H1 (cell line): ENCODE data around the gene GLYATL3. TPM values are rescaled to one million over a fixed set of nuclear protein-coding genes. Genes with fewer than 3 reads are reported as not detected.

Experiments used
- CTCF ChIA-PET: fragments of 300-600 bp; sonication (Branson Sonifier 250); formaldehyde crosslinking; loops from one replicate; lab custom pipeline; 2021; ENCODE audit not compliant: partially characterized antibody; lab: Charles Lee
- POLR2A ChIA-PET: fragments of 300-600 bp; sonication (Branson Sonifier 250); formaldehyde crosslinking; loops from one replicate; lab custom pipeline; 2021; ENCODE audit warnings: inconsistent platforms; ENCODE audit not compliant: partially characterized antibody; lab: Charles Lee
- DNase-seq, 2 experiments: peaks; one replicate each; pipeline versions ENCODE4 v3.0.0 to v3.0.0-alpha.2; 2010 to 2022; ENCODE audit warnings: low spot score in 2 of 2, low read depth in 1 of 2, mixed read lengths in 1 of 2
- FAIRE-seq: peaks from 2 replicates; lab custom pipeline; 2011; peaks lifted over from hg19 to GRCh38; lab: Jason Lieb, UNC
- H2AFZ ChIP-seq: 2 replicates; pipeline ENCODE4 v1.8.1; 2012; ENCODE audit warnings: low read length, inconsistent platforms
- H2AK5ac ChIP-seq: 2 replicates; pipeline ENCODE4 v1.6.1; 2013; ENCODE audit warnings: low read depth, low read length
- H2BK120ac ChIP-seq: replicated peaks from 2 replicates; pipeline ENCODE3; 2013; ENCODE audit warnings: low read depth, low read length, inconsistent platforms
- H2BK12ac ChIP-seq: 2 replicates; pipeline ENCODE4 v1.6.1; 2013; ENCODE audit warnings: low read depth, low read length
- H2BK15ac ChIP-seq: 2 replicates; pipeline ENCODE4 v1.6.1; 2013; ENCODE audit warnings: low read length
- H2BK20ac ChIP-seq: 2 replicates; pipeline ENCODE4 v1.6.1; 2013; ENCODE audit warnings: low read length
- H2BK5ac ChIP-seq: 2 replicates; pipeline ENCODE4 v1.6.1; 2013; ENCODE audit warnings: low read depth, low read length
- H3K14ac ChIP-seq: 2 replicates; pipeline ENCODE4 v1.6.1; 2013; ENCODE audit warnings: inconsistent platforms; ENCODE audit not compliant: insufficient read length
- H3K18ac ChIP-seq: 2 replicates; pipeline ENCODE4 v1.6.1; 2013; ENCODE audit warnings: low read length; ENCODE audit errors: extremely low read depth
- H3K23ac ChIP-seq: 2 replicates; pipeline ENCODE4 v1.6.1; 2013; ENCODE audit warnings: inconsistent platforms; ENCODE audit not compliant: insufficient read length
- H3K23me2 ChIP-seq: 2 replicates; pipeline ENCODE4 v1.6.1; 2013; ENCODE audit warnings: low read depth, low read length
- H3K27ac ChIP-seq: 2 replicates; pipeline ENCODE4 v1.6.1; 2011; ENCODE audit warnings: low read depth, low read length, inconsistent platforms
- H3K27me3 ChIP-seq, 4 experiments: replicated peaks in 1 of 4; 1 replicate in 1 of 4; 2 replicates in 3 of 4; pipeline versions ENCODE4 v1.6.1 to v1.8.1; 2011 to 2013; ENCODE audit warnings: low read length in 3 of 4, mild to moderate bottlenecking in 3 of 4, inconsistent platforms in 2 of 4, mixed read lengths in 2 of 4, moderate library complexity in 1 of 4; ENCODE audit not compliant: control insufficient read depth in 3 of 4, insufficient read depth in 3 of 4; ENCODE audit errors: extremely low read depth in 1 of 4
- H3K36me3 ChIP-seq, 4 experiments: 2 replicates each; pipeline versions ENCODE4 v1.6.1 to v1.8.1; 2011 to 2013; ENCODE audit warnings: mild to moderate bottlenecking in 4 of 4, low read length in 3 of 4, moderate library complexity in 2 of 4, control low read depth in 1 of 4, inconsistent platforms in 1 of 4; ENCODE audit not compliant: insufficient read depth in 4 of 4, control insufficient read depth in 2 of 4
- H3K4ac ChIP-seq: replicated peaks from 2 replicates; pipeline ENCODE3; 2013; ENCODE audit warnings: low read length, low read depth, mixed read lengths, inconsistent platforms; ENCODE audit not compliant: insufficient read length
- H3K4me1 ChIP-seq, 4 experiments: replicated peaks in 1 of 4; 1 replicate in 1 of 4; 2 replicates in 3 of 4; pipeline versions ENCODE4 v1.6.1 to v1.8.1; 2011 to 2013; ENCODE audit warnings: low read length in 3 of 4, inconsistent platforms in 2 of 4, mixed read lengths in 1 of 4; ENCODE audit not compliant: insufficient read depth in 4 of 4, control insufficient read depth in 3 of 4
- H3K4me2 ChIP-seq, 2 experiments: 2 replicates each; pipeline versions ENCODE4 v1.6.1 to v1.8.1; 2011 to 2013; ENCODE audit warnings: low read depth in 2 of 2, low read length in 2 of 2, control low read depth in 1 of 2, inconsistent platforms in 1 of 2, mild to moderate bottlenecking in 1 of 2; ENCODE audit not compliant: insufficient read depth in 1 of 2
- H3K4me3 ChIP-seq, 4 experiments: fragments of 200-600, 300-600 bp in 1 of 4; sonication (generic), shearing (Covaris generic), sonication (Bioruptor Twin) in 1 of 4; 2 replicates each; pipeline versions ENCODE4 v1.5.1 to v1.8.1; 2011 to 2016; ENCODE audit warnings: low read length in 4 of 4, low read depth in 3 of 4, control low read depth in 2 of 4, inconsistent platforms in 2 of 4, mild to moderate bottlenecking in 2 of 4, mixed read lengths in 1 of 4, moderate library complexity in 1 of 4; ENCODE audit not compliant: insufficient read depth in 2 of 4; ENCODE audit errors: extremely low read depth in 1 of 4
- H3K56ac ChIP-seq: replicated peaks from 2 replicates; pipeline ENCODE3; 2013; ENCODE audit warnings: low read depth, mild to moderate bottlenecking, mixed read lengths, low read length, inconsistent platforms; ENCODE audit not compliant: insufficient read length
- H3K79me1 ChIP-seq: 2 replicates; pipeline ENCODE4 v1.6.1; 2013; ENCODE audit warnings: low read depth, low read length, control low read depth
- H3K79me2 ChIP-seq, 2 experiments: 2 replicates each; pipeline versions ENCODE4 v1.6.1 to v1.8.1; 2012 to 2013; ENCODE audit warnings: low read length in 2 of 2, mild to moderate bottlenecking in 2 of 2, inconsistent platforms in 1 of 2; ENCODE audit not compliant: insufficient read depth in 2 of 2, control insufficient read depth in 1 of 2
- H3K9ac ChIP-seq, 4 experiments: replicated peaks in 1 of 4; 1 replicate in 1 of 4; 2 replicates in 3 of 4; pipeline versions ENCODE4 v1.6.1 to v1.8.1; 2011 to 2013; ENCODE audit warnings: low read depth in 3 of 4, low read length in 3 of 4, control low read depth in 2 of 4, mild to moderate bottlenecking in 2 of 4, moderate library complexity in 2 of 4, inconsistent platforms in 1 of 4; ENCODE audit errors: extremely low read depth in 1 of 4
- H3K9me3 ChIP-seq, 2 experiments: 2 replicates each; pipeline versions ENCODE4 v1.6.1 to v1.8.1; 2012 to 2013; ENCODE audit warnings: mild to moderate bottlenecking in 2 of 2, moderate library complexity in 2 of 2, control low read depth in 1 of 2, inconsistent platforms in 1 of 2, low read depth in 1 of 2, low read length in 1 of 2, mixed read lengths in 1 of 2; ENCODE audit not compliant: insufficient read depth in 2 of 2
- H4K20me1 ChIP-seq, 2 experiments: replicated peaks in 1 of 2; 2 replicates each; pipeline versions ENCODE3 to v1.8.1; 2011 to 2013; ENCODE audit warnings: inconsistent platforms in 2 of 2, low read length in 2 of 2, mild to moderate bottlenecking in 1 of 2; ENCODE audit not compliant: insufficient read depth in 2 of 2, control insufficient read depth in 1 of 2
- H4K5ac ChIP-seq: 2 replicates; pipeline ENCODE4 v1.6.1; 2013; ENCODE audit warnings: low read length, low read depth, mixed read lengths, inconsistent platforms; ENCODE audit not compliant: insufficient read length
- H4K8ac ChIP-seq: 2 replicates; pipeline ENCODE4 v1.8.0; 2013; ENCODE audit warnings: mild to moderate bottlenecking, moderate library complexity, low read length, inconsistent platforms; ENCODE audit not compliant: insufficient read depth; ENCODE audit errors: extremely low read depth
- H4K91ac ChIP-seq: replicated peaks from 2 replicates; pipeline ENCODE3; 2013; ENCODE audit warnings: low read length, mixed read lengths, inconsistent platforms; ENCODE audit not compliant: insufficient read length
- CTBP2 ChIP-seq: IDR thresholded peaks from 2 replicates; pipeline ENCODE4 v1.7.0; 2011; ENCODE audit warnings: borderline replicate concordance, mild to moderate bottlenecking, moderate library complexity, mixed read lengths, low read length; ENCODE audit not compliant: insufficient read depth, insufficient read length
- CTCF ChIP-seq, 3 experiments: IDR thresholded peaks; 1 replicate in 2 of 3; 2 replicates in 1 of 3; pipeline versions ENCODE4 v1.5.1 to v1.6.1; 2011; ENCODE audit warnings: low read length in 3 of 3, mild to moderate bottlenecking in 3 of 3, inconsistent platforms in 2 of 3, low read depth in 1 of 3, moderate library complexity in 1 of 3; ENCODE audit not compliant: insufficient read depth in 1 of 3; ENCODE audit errors: control extremely low read depth in 1 of 3
- EZH2 ChIP-seq: fragments of 200-600 bp; sonication (generic); IDR thresholded peaks from 2 replicates; pipeline ENCODE4 v1.7.1; 2012; ENCODE audit warnings: low read depth, mild to moderate bottlenecking, moderate library complexity, low read length, inconsistent platforms; ENCODE audit not compliant: severe bottlenecking
- KDM5A ChIP-seq: fragments of 200-600 bp; IDR thresholded peaks from 2 replicates; pipeline ENCODE4 v1.7.1; 2012; ENCODE audit warnings: mild to moderate bottlenecking, low read length, inconsistent platforms, mixed read lengths
- MAFK ChIP-seq: IDR thresholded peaks from 2 replicates; pipeline ENCODE4 v1.6.1; 2012; ENCODE audit warnings: low read depth, mild to moderate bottlenecking, improper control_type of control experiment, low read length
- NANOG ChIP-seq: IDR thresholded peaks from 2 replicates; pipeline ENCODE4 v1.6.1; 2011; ENCODE audit warnings: low read length, low read depth, mild to moderate bottlenecking, inconsistent platforms; ENCODE audit not compliant: insufficient read depth, poor library complexity, severe bottlenecking
- POU5F1 ChIP-seq: IDR thresholded peaks from 2 replicates; pipeline ENCODE4 v1.6.1; 2011; ENCODE audit warnings: low read depth, mild to moderate bottlenecking, low read length, moderate library complexity
- RBBP5 ChIP-seq: IDR thresholded peaks from 2 replicates; pipeline ENCODE4 v1.7.1; 2012; ENCODE audit warnings: low read depth, mild to moderate bottlenecking, inconsistent platforms, low read length, moderate library complexity, borderline replicate concordance
- TCF12 ChIP-seq: IDR thresholded peaks from 2 replicates; pipeline ENCODE4 v1.6.1; 2011; ENCODE audit warnings: low read depth, mild to moderate bottlenecking, low read length
- ZNF274 ChIP-seq: IDR thresholded peaks from 2 replicates; pipeline ENCODE4 v1.7.0; 2012; ENCODE audit warnings: low read length, borderline replicate concordance; ENCODE audit errors: extremely low read depth
- WGBS, 2 experiments: shearing (Covaris generic) in 1 of 2; methylation state at CpG; one replicate each; pipeline versions ENCODE4 v1.1.6 to v1.1.7; 2013 to 2015; ENCODE audit warnings: low lambda C conversion rate in 2 of 2, mixed read lengths in 2 of 2, inconsistent platforms in 1 of 2, low coverage in 1 of 2, missing lambda C conversion rate in 1 of 2; ENCODE audit not compliant: insufficient replicate concordance in 2 of 2, insufficient coverage in 1 of 2, insufficient read length in 1 of 2; ENCODE audit errors: extremely low coverage in 1 of 2, missing lambda C conversion rate in 1 of 2; 5-methylcytosine and 5-hydroxymethylcytosine counted together
- polyA plus RNA-seq, 7 experiments: library from polyadenylated mRNA; depleted of rRNA in 3 of 7; stranded (reverse) in 5 of 7; unstranded in 2 of 7; fragments of >200 nt in 5 of 7; fragments of 200-250 nt in 2 of 7; gene quantifications; 1 replicate in 5 of 7; 2 replicates in 1 of 7; 4 replicates in 1 of 7; pipeline versions ENCODE4 v1.2.1 to v1.2.3, GENCODE V29; 2011 to 2013; ENCODE audit warnings: missing spikeins in 2 of 7, mixed read lengths in 2 of 7
- total RNA-seq: library from RNA; stranded (reverse); fragmentation: NEBNext Ultra II Directional; extraction: Animal tissue kit (Norgen Biotek cat#: 25700); gene quantifications from 2 replicates; pipeline ENCODE4 v1.2.1, GENCODE V29; 2021

GLYATL3 gene
- total and polyA plus RNA-seq, 2 of the 8 experiments (the other 6 are each of a cell fraction or from before 2014, with no cell fraction given) = not detected

DNA sequence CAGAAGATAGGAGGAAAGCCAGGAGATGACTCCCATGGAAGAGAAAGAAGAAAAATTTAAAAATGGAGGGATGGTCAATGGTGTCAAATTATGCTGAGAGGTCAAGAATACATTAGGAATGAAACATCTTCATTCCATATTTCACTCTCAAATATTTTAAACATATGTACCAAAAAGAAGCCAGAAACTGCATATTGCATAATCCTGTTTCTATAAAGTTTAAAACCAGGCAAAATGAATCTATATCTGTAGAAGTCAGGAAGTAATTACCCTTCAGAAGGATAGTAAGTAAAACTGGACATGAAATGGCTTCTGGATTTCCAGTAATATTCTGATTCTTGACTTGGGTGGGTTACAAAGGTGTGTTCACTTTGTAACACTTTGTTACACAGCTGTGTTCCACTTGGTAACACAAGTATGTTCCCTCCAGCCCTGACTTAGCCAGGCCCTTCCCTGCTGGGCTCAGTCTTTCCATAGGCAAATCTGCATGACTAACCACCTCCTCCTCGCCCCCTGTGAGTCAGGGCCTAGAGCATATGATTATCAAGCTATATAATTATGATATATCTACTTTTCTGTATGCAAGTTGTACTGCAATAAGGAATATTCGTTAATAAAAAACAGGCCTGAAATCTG, 30.5 kb downstream of the GLYATL3 start:
- Histone ChIP-seq H3K9me3 (no peaks in the 10 kb centered on the region), H3K79me1 (no peaks in the 10 kb centered on the region), H2BK5ac (no peak overlapping the region), H4K91ac (no peak overlapping the region), H3K36me3 (no peaks in the 10 kb centered on the region), H2AFZ (no peak overlapping the region), H3K27me3 (no peaks in the 10 kb centered on the region), H3K23me2 (no peaks in the 10 kb centered on the region), H2AK5ac (no peak overlapping the region), H4K5ac (no peak overlapping the region), H2BK12ac (0 out of 2 replicates have a peak overlapping the region, but pooled peaks have one; percentile 64), H3K4me2 (no peak overlapping the region), H3K23ac (no peak overlapping the region), H3K14ac (no peak overlapping the region), H3K9ac (no peak overlapping the region), H4K8ac (no peak overlapping the region), H3K27ac (no peak overlapping the region), H4K20me1 (no peaks in the 10 kb centered on the region), H3K18ac (no peak overlapping the region), H3K56ac (no peak overlapping the region), H2BK20ac (no peak overlapping the region), H3K4me3 (no peak overlapping the region), H2BK15ac (no peak overlapping the region), H3K4me1 (peaks cover 0 to 7% (median 2%) of the 10 kb centered on the region in 4 experiments; a peak in 2 of 7 replicates), H2BK120ac (no peak overlapping the region), H3K79me2 (no peaks in the 10 kb centered on the region), H3K4ac (no peak overlapping the region)
- ChIA-PET CTCF (interaction anchor here (0.6 to 4.5 kb wide), 3 partner anchors 19 to 320 kb away, joined by 4 to 43 read pairs (median 28); no protein-coding TSS in a partner anchor), POLR2A (no interaction called here)
- DNase-seq (no peak), FAIRE-seq (no peak)
- 94% methylated on average over 2 of the region's 2 CpGs; no CpG with 5 or more reads in 1 of the 2 experiments for WGBS, 2 experiments
- no peak for TF ChIP-seq KDM5A
- TF ChIP-seq EZH2 = no peak
- no peak for TF ChIP-seq NANOG
- no peak for TF ChIP-seq TCF12
- no peak for TF ChIP-seq MAFK
- no peak for TF ChIP-seq RBBP5
- TF ChIP-seq CTBP2 = no peak
- no peak for TF ChIP-seq ZNF274
- no peak for TF ChIP-seq POU5F1
- TF ChIP-seq CTCF (IDR thresholded peaks at IDR 0.05; ENCODE audit: control extremely low read depth in 1 of 3, insufficient read depth in 1 of 3, low read depth in 1 of 3, low read length in 3 of 3) = no peak
